D721Med (cell line): Measurements from ENCODE around the gene SRSF7.

Source experiments
- DNase-seq: peaks from one replicate; pipeline ENCODE4 v3.0.0; 2011; ENCODE audit warnings: low spot score; ENCODE audit not compliant: insufficient read length
- FAIRE-seq: peaks from 2 replicates; lab custom pipeline; 2011; peaks lifted over from hg19 to GRCh38; lab: Jason Lieb, UNC
- TF ChIP-seq, protein P1 (sequence below): IDR thresholded peaks from 2 replicates; pipeline ENCODE4 v1.5.1; 2012; ENCODE audit warnings: mild to moderate bottlenecking, control low read depth; ENCODE audit not compliant: insufficient read depth; ENCODE audit errors: missing control alignments

Gene SRSF7

DNA sequence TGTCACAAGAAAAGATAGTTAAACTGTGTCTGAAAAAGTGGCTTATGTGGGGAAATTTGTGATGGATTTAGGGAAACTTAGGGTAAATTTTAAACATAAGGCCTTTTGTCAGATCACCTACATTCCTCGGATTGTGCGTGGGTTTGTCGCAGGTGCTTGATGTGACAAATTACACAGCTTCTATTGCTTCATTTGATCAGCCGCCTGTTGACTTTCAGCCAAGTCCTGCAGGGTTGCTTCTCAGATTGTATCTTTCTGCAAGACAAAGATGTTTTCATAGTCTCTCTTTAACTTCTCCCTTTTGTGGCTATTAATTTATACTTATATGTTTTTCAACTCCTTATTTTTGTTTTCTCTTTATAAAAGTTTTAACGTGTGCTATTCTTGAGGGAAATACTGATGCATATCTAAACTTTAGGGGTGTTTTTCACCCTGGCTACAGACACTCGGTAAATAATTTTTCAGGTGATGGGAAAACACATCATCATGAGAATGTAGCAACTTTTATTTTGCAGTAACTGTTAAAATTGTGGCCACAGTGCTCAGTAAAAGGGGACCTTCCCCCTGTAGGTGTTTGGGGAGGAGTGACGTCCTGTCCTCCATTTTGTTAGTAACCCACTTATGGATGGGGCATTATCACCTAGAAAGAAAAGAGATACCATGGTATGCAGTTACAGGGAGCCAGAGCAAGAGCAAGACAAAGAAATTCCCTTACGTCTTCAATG is 53.9 kb downstream of the SRSF7 start:
- TF ChIP-seq, protein P1, sequence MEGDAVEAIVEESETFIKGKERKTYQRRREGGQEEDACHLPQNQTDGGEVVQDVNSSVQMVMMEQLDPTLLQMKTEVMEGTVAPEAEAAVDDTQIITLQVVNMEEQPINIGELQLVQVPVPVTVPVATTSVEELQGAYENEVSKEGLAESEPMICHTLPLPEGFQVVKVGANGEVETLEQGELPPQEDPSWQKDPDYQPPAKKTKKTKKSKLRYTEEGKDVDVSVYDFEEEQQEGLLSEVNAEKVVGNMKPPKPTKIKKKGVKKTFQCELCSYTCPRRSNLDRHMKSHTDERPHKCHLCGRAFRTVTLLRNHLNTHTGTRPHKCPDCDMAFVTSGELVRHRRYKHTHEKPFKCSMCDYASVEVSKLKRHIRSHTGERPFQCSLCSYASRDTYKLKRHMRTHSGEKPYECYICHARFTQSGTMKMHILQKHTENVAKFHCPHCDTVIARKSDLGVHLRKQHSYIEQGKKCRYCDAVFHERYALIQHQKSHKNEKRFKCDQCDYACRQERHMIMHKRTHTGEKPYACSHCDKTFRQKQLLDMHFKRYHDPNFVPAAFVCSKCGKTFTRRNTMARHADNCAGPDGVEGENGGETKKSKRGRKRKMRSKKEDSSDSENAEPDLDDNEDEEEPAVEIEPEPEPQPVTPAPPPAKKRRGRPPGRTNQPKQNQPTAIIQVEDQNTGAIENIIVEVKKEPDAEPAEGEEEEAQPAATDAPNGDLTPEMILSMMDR: no peak
- DNase-seq (no peak), FAIRE-seq (no peak)
